HG03060 (cell line): ENCODE results near the gene MAPKAPK2.
A peak's percentile ranks its signal among the peaks of the same experiment; 100 is the strongest.
"Not testable (repeated sequence)": the region's sequence is repeated elsewhere in the genome, so short reads cannot be mapped to it uniquely, and the experiment has no call there.

Experiments
- ATAC-seq: cut with Tn5 transposase; IDR thresholded peaks from one replicate; pipeline ENCODE4 v1.9.1; 2021; ENCODE audit warnings: low read depth, moderate number of reproducible peaks; ENCODE audit not compliant: unreplicated experiment

Gene MAPKAPK2

DNA sequence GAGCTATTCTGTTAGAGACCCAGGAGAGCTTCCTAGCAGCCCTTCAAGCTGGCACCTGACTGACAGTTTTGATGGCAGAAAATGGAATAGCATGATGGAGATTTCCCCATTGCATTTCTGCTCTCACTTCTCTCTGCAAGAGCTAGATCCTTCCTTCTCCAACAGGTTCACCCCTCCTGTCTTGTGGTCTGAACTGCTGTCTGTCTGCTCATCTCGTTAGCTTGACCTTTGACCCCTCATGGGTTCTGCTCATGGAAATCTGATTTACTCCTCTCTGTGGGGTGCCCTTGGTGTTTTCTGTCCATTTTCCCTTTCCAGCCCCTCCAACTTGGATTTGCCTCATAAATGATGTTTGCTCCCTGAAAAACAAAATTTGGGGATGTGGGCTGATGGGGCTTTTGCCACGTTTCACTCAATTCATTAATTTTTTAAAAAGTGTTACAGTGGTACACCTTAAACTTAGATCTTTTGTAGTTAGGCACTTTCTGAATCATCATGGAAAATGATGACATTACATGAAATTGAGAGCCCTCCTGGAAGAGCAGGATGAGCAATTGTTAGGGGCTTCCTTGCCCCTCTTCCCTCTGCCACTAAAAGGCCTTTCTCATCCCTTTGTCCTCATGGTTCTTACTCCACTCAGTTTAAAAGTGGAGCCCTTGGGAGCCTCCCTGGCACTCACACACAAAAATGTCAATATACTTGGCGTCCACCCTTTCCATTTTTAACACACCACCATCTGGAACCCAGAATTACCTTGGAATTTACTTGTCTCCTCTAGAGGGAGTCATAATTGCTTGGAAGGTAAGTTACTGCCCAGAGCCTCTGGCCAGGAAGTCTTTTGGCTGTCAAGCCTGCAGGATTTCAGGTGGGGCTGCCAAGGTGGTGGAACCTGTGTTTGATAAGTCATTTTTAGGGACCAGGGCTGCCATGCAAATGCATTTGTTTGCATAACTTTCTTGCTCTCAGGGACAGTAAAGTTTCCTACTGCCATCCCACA is 54.0 kb downstream of the MAPKAPK2 start:
- ATAC-seq, result peak; percentile 1

- ATAC-seq, result peak; percentile 72
Measured at GRCh38 chr1:206739411-206740076, 54.8 kb downstream of the MAPKAPK2 start.

GRCh38 chr1:206741142-206741701 is 56.5 kb downstream of the MAPKAPK2 start:
- no peak for ATAC-seq

GRCh38 chr1:206742719-206743383 is 58.1 kb downstream of the MAPKAPK2 start:
- no peak for ATAC-seq

DNA sequence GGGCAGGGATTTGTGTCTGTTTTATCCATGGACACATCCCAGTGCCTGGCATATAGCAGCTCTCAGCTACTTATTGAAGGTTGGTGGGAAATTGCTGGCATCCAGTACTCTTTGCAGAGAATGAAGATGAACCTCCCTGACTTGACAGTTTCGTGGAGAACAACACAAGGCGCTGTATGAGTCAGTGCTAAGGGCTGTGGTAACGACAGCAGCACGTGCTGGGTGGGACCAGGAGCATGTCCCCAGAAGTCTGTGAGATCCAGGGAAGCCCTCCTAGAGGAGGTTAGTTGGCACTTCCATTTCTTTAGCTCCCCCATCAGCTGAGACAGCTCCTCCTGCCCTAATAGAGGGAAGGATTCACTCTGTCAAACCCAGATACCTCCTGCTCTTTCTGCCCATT is 60.0 kb downstream of the MAPKAPK2 start:
- no peak for ATAC-seq

GRCh38 chr1:206745301-206745700 is 60.6 kb downstream of the MAPKAPK2 start:
- ATAC-seq, result no peak

- ATAC-seq, result no peak
Measured at GRCh38 chr1:206748348-206749030, 63.8 kb downstream of the MAPKAPK2 start.

DNA sequence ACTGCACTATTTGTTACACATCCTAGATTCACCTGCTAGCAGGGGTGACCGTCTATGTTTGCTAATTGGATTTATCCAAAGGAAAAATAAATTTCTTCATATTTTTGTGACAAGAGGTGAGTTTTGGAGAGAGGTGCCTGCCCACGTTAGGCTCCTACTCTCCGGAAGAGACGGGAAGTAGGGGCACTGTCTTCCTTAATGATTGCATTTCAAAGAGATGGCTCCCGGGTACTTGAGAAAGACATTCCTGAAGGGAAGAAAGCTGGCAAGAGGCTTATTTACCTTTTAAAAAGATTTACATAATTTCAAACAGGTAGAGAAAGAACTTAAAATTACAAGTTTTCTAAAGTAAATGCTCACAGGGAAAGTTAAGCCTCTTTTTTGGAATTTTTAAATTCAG is 67.2 kb downstream of the MAPKAPK2 start:
- ATAC-seq, result no peak

- no peak for ATAC-seq
Measured at GRCh38 chr1:206752481-206752880, 67.8 kb downstream of the MAPKAPK2 start.

DNA sequence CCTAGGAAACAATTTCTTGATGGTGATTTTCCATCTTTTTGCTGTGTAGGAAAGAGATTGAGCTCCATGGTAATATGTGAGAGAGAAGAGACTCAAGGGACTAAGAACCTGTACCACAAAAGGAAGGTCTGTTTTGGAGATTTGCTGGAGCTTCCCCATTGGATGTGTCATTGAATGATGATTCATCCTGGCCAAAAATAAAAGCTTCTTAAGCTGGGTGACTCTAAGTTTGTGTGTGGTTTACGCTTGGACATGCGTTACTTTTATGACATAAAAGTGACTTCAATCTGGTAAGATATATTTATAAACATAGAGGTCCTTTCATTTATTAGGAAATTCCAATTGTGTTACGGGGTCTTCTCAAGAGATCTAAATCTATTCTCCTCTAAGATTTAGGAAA is 68.4 kb downstream of the MAPKAPK2 start:
- no peak for ATAC-seq

DNA sequence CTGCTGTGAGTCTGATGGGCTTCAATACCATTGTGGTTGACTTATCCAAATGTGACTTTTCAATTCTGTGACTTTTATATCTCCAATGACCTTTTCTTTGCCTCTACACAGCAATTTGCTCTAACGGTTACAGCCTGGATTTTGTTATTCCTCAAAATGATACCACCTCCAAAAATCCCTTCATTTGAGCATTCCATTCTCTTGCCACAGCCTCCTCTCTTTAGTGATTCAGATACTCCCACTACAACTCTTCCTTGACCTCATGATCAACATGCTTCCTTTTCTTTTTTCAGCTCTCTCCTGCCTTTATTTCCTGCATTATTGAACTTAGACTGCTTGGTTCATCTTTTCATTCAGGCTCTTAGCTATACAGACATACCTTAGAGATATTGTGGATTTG is 69.3 kb downstream of the MAPKAPK2 start:
- no peak for ATAC-seq

GRCh38 chr1:206757524-206758266 is 73.0 kb downstream of the MAPKAPK2 start:
- no peak for ATAC-seq

DNA sequence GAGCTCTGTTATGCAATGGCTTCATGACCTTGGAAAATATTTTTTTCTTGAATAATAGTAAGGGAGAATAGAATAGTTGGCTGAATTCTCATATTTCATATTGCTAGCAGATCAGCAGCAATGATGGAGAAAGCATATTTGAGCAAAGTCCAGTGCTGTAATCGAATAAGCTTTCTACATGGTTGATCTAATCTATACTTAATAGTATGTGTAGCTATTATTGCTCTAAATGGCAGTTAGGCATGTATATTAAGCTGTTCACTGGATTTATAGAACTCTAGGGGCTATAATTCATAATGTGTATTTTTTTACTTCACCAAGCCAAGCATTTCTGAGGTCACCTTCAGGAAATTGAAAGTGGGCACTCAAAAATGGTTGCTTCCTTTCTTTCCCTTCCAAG is 75.9 kb downstream of the MAPKAPK2 start:
- no peak for ATAC-seq

DNA sequence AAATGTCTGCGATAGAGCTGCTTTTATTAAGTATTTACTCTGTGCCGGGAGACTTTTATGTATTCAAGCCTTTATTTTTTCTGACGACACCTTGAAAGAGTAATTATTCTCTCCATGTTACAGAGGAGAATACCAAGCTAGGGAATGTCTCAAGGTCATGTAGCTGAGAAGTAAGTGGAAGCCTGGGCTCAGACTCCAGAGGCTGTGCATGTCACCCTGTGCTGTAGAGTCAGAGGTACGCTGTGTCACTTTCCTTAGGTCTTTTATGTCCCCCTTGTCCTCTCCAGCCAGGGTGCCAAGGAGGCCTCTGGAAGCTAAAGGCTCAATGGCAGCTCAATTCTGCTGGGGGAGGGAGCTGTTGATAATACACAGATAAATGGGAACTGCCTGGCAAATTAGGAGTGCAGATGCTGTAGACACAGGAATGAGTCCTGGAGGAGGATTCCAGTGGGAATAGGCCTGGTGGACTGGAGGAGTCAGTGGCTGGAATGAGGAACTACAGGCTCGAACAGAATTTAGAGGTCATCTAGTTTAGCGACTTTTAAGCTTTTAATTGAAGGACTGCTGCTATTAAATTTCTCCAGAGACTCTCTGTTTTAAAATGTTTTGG is 76.6 kb downstream of the MAPKAPK2 start:
- ATAC-seq, result no peak

- ATAC-seq, result not testable (repeated sequence)
Measured at GRCh38 chr1:206762741-206763364, 78.1 kb downstream of the MAPKAPK2 start.

DNA sequence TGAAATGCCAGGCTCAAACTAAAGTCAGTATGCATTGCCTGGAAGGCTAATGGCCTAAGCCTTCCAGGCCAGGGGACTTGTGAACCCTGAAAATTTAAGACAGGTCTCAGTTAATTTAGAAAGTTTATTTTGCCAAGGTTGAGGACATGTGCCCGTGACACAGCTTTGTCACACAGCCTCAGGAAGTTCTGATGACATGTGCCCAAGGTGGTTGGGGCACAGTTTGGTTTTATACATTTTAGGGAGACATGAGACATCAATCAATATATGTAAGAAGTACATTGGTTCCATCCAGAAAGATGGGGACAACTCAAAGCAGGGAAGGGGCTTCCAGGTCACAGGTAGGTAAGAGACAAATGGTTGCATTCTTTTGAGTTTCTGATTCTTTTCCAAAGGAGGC is 81.1 kb downstream of the MAPKAPK2 start:
- ATAC-seq, result not testable (repeated sequence)

GRCh38 chr1:206766251-206766856 is 81.6 kb downstream of the MAPKAPK2 start:
- ATAC-seq, result peak; percentile 38
